Adipocyte (in vitro differentiated cells): ENCODE results near the gene APAF1.
A peak's percentile ranks its signal among the peaks of the same experiment; 100 is the strongest.

Experiments
- DNase-seq: peaks from one replicate; pipeline ENCODE4 v3.0.0-alpha.2; 2015; ENCODE audit warnings: low read depth
- H3K27me3 ChIP-seq: replicated peaks from 2 replicates; pipeline ENCODE4 v1.7.0; 2013; ENCODE audit warnings: mild to moderate bottlenecking, low read length, moderate library complexity; ENCODE audit not compliant: control insufficient read depth, insufficient read depth
- H3K36me3 ChIP-seq: 2 replicates; pipeline ENCODE4 v1.7.0; 2013; ENCODE audit warnings: low read length, mild to moderate bottlenecking, moderate library complexity; ENCODE audit not compliant: control insufficient read depth, insufficient read depth, severe bottlenecking
- H3K4me1 ChIP-seq: 2 replicates; pipeline ENCODE4 v1.7.0; 2013; ENCODE audit warnings: mild to moderate bottlenecking, low read length, moderate library complexity; ENCODE audit not compliant: control insufficient read depth, insufficient read depth
- H3K4me3 ChIP-seq: 2 replicates; pipeline ENCODE4 v1.7.0; 2013; ENCODE audit warnings: mild to moderate bottlenecking, low read length, moderate library complexity
- H3K9ac ChIP-seq: 2 replicates; pipeline ENCODE4 v1.7.0; 2013; ENCODE audit warnings: mild to moderate bottlenecking, low read length, moderate library complexity
- H3K9me3 ChIP-seq: 2 replicates; pipeline ENCODE4 v1.7.0; 2013; ENCODE audit warnings: mild to moderate bottlenecking, low read length, moderate library complexity; ENCODE audit not compliant: control insufficient read depth

APAF1 gene

DNA sequence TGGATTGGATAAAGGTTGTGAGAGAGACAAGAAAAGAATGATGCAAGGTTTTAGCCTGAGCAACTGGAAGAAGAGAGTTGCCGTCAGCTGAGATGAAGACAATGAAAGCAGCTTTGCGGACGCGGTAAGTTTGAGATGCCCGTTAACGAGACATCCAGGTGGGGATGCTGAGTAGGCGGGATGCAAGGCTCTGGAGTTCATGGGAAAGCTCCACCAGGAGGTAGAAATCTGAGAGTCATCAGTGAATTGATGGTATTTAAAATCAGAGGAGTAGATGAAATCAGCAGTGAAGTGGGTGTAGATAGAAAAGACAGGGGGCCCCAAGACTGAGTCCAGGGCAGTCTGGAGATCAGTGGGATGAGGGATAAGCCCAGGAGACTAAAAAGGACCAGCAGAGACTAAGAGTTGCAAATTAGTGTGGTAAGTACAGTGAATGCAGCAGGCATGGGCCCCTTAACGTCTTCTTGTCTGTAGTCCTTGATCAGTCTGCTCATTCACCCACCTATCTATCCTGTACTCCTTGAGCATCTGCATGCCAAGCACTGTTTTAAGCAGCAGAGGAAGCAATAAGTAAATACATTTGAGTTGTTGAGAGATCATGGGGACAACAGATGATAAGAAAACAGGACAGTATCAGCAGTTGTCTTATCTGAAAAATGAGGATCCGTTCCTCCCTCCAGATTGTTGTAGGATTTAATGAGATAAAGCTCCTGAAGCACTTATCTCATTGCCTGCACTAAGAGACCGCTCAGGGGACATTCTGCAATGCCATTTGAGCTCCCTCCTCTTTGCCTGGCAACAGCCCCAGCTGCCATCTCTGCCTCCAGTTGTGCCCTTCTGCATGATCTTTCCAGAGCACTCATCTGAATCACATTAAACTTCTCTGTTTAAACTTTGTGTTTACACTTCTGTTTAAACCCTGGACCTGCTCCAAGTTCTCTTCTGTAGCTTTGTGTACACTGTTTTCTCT, 91.5 kb downstream of the APAF1 start:
- DNase-seq, result peak; percentile 62
- no peaks in the 10 kb centered on the region for H3K9me3 ChIP-seq
- H3K27me3 ChIP-seq, result no peaks in the 10 kb centered on the region
- H3K9ac ChIP-seq, result no peak overlapping the region
- H3K4me3 ChIP-seq, result no peak overlapping the region
- peaks cover 8% of the 10 kb centered on the region for H3K4me1 ChIP-seq
- H3K36me3 ChIP-seq, result peaks cover 7% of the 10 kb centered on the region

DNA sequence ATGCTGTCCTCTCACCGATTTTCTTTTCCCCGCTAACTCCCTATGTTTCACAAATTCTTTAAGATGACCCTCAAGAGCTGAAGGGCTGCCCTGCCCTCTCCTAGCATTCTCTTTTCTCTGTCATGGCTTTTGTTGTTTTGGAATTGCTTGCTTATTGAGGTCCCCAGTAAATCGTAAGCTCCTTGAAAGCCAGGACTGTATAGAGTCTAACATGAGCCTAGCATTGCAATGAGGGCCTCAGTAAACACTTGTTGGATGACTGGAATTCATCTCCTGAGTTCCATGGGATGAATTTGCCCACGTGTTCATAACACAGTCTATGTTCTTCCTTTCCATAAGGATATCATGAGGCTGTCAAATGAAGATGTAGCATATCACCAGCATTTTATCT, 92.2 kb downstream of the APAF1 start:
- DNase-seq, result no peak
- Histone ChIP-seq H3K9me3 (no peaks in the 10 kb centered on the region), H3K36me3 (peaks cover 7% of the 10 kb centered on the region), H3K4me1 (peaks cover 8% of the 10 kb centered on the region), H3K4me3 (no peak overlapping the region), H3K27me3 (no peaks in the 10 kb centered on the region), H3K9ac (no peak overlapping the region)

DNA sequence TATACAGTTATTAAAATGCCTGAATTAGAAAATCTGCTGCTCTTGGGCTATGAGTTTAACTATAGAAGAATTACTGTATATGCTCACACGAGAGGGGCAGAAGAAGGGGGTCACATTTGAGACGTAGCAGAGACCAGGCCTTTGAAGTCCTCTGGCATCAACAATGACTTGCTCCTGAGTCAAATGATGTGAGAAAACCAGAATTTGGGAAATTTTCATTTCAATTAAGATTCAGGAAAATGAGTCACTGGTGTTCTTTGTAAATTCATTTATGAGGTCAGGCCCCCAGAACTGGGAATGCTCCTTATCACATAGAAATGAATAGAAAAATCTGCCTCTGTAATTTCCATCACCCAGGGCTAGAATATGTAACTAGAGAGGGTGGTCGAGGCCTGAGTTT, 92.9 kb downstream of the APAF1 start:
- peaks cover 8% of the 10 kb centered on the region for H3K4me1 ChIP-seq
- no peak for DNase-seq
- H3K9me3 ChIP-seq, result no peaks in the 10 kb centered on the region
- no peak overlapping the region for H3K9ac ChIP-seq
- no peak overlapping the region for H3K4me3 ChIP-seq
- H3K27me3 ChIP-seq, result no peaks in the 10 kb centered on the region
- H3K36me3 ChIP-seq, result peaks cover 7% of the 10 kb centered on the region

DNA sequence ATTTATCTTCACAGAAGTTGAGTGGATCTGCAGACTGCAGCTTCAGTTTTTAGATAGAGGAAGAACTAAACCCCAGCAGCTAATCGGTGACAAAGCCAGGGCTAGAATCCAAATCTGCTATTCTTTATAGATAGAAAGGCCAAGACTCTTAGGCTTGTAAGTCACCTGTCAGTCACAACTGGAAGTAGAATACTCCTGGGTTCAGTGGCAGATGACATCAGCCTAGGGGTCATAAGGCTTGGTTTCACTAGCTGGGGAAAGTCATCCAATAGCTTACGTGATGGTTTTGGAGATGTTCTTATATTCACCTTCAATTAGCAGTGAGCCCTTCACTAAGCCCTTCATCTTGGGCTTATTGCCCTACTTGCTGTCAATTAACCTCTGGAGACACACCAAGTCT, 93.4 kb downstream of the APAF1 start:
- no peaks in the 10 kb centered on the region for H3K27me3 ChIP-seq
- no peak for DNase-seq
- no peak overlapping the region for H3K9ac ChIP-seq
- H3K9me3 ChIP-seq, result no peaks in the 10 kb centered on the region
- peaks cover 6% of the 10 kb centered on the region for H3K4me1 ChIP-seq
- no peak overlapping the region for H3K4me3 ChIP-seq
- H3K36me3 ChIP-seq, result peaks cover 7% of the 10 kb centered on the region

DNA sequence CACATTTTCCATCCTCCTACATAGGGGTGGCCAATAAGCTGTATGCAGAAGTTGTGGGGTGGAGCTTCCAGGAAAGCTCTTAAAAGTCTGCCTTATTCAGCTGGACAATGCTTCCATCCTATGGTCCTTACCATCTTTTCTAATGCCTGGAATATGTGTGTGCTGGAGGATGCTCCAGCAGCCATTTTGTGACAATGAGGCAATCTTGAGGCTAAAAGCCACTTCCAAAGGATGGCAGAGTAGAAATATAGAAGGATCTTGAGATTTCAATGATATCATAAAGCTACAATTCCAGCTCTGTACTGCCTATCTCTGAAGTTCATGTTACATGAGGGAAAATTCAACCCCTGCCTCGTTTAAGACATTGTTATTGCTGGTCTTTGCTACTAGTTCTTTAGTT, 95.7 kb downstream of the APAF1 start:
- no peak overlapping the region for H3K9ac ChIP-seq
- H3K9me3 ChIP-seq, result no peaks in the 10 kb centered on the region
- H3K27me3 ChIP-seq, result no peaks in the 10 kb centered on the region
- H3K36me3 ChIP-seq, result peaks cover 3% of the 10 kb centered on the region
- DNase-seq, result no peak
- H3K4me1 ChIP-seq, result peaks cover 3% of the 10 kb centered on the region
- H3K4me3 ChIP-seq, result no peak overlapping the region

DNA sequence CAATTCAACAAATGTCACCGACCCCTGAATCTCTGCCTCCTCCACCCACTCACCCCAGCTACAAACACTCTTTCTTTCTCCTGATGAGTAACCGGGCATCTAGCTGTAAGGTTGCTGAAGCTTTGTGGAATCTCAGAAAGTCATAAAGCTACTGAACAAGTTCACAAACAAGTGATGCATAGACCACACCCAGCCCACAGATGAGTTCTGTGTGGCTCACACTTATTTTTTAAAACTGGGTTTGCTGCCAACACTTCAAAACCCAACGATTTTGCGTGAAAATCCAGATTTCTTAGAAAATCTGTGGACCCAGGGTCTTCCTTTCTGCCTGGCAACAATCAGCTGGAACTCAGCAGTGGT, 96.1 kb downstream of the APAF1 start:
- H3K4me3 ChIP-seq, result no peak overlapping the region

DNA sequence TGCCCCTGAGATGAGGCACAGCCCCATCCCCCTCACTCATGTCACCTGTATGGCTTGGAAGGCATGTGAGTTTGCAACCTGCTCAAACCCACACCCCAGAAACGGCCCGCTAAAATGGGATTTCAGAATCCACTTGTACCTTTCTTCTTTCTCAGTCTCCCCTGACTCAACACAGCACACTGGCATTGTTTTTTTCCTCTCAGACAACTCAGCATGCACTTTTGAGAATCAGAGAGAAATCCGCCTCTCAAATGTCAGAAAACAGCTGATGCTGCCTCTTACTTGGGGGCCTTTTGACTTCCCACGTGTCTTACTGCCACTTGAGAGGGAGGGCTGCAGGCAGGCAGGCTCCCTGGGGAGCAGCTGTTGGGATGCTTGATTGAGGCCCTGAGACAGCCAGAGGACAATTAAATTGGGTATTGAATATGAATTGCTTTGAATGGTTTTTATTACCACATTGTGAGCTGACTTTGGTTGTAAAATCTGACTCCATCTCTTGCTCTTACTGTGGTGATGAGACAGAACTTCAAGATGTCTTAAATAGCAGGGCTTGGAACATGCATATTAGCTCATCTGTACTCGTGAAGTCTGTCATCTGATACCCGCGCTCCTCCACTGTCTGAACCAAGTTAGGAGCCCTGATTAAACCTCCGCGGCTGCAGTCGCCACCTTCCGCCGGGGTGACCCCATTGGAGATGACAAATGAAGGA, 96.6 kb downstream of the APAF1 start:
- Histone ChIP-seq H3K4me3 (no peak overlapping the region), H3K4me1 (peaks cover 6% of the 10 kb centered on the region), H3K9me3 (no peaks in the 10 kb centered on the region), H3K9ac (no peak overlapping the region), H3K27me3 (peaks cover 8% of the 10 kb centered on the region), H3K36me3 (no peaks in the 10 kb centered on the region)
- no peak for DNase-seq

More for the DNA sequence above, 96.1 kb downstream of the APAF1 start:
- H3K9me3 ChIP-seq, result no peaks in the 10 kb centered on the region
- peaks cover 3% of the 10 kb centered on the region for H3K27me3 ChIP-seq
- peaks cover 6% of the 10 kb centered on the region for H3K4me1 ChIP-seq
- no peak overlapping the region for H3K9ac ChIP-seq
- no peak for DNase-seq
- no peaks in the 10 kb centered on the region for H3K36me3 ChIP-seq

DNA sequence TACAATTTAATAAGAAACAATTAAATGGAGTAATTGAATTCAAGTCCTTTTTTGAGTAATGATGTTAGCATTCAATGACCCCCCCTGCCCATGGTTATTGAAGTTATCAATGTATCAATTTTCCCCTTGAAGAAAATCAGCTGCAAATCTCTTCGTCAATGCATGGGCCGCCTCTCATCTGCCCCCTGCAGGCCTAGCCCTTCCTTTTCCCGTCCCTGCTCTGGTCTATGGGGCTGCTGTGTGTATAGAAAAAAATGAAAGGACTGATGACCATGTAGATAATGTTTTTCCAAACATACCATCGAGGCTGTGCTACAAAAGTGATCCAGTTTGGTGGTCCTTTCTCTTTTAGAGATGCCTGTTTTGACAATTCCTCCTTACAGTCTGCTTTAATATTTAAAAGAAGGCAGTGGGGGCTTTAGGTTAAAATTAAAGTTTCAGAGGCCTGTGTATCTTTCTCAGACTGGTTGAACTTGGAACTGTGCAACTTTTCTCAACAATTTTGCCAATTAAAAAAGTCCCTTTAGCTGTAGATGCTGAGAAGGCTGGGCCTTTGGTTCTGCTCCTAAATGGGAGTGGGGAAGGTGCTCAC, 98.4 kb downstream of the APAF1 start:
- H3K4me1 ChIP-seq, result peaks cover 6% of the 10 kb centered on the region
- no peaks in the 10 kb centered on the region for H3K36me3 ChIP-seq
- no peak overlapping the region for H3K4me3 ChIP-seq
- no peaks in the 10 kb centered on the region for H3K9me3 ChIP-seq
- H3K27me3 ChIP-seq, result peaks cover 11% of the 10 kb centered on the region
- H3K9ac ChIP-seq, result no peak overlapping the region
- DNase-seq, result no peak

DNA sequence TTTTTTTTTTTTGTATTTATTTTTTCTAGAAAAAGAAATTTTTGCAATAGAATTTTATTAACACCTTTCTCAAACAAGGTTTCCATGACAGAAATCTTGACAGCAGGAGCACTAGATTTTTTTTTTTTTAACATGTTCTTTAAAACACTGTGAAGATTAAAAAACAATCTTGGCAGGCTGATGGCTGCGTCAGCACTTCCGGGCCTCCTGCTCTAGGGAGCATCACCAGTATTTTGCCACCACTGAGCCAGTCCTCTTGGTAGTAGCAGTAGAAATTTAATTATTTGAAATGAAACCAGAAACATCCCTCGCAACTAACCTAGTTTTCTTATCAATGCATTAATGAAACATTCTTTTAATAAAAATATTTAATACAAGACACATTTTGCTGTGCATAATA, 99.6 kb downstream of the APAF1 start:
- H3K27me3 ChIP-seq, result peaks cover 11% of the 10 kb centered on the region
- peaks cover 6% of the 10 kb centered on the region for H3K4me1 ChIP-seq
- H3K36me3 ChIP-seq, result no peaks in the 10 kb centered on the region
- no peak for DNase-seq
- H3K4me3 ChIP-seq, result no peak overlapping the region
- no peak overlapping the region for H3K9ac ChIP-seq
- no peaks in the 10 kb centered on the region for H3K9me3 ChIP-seq

DNA sequence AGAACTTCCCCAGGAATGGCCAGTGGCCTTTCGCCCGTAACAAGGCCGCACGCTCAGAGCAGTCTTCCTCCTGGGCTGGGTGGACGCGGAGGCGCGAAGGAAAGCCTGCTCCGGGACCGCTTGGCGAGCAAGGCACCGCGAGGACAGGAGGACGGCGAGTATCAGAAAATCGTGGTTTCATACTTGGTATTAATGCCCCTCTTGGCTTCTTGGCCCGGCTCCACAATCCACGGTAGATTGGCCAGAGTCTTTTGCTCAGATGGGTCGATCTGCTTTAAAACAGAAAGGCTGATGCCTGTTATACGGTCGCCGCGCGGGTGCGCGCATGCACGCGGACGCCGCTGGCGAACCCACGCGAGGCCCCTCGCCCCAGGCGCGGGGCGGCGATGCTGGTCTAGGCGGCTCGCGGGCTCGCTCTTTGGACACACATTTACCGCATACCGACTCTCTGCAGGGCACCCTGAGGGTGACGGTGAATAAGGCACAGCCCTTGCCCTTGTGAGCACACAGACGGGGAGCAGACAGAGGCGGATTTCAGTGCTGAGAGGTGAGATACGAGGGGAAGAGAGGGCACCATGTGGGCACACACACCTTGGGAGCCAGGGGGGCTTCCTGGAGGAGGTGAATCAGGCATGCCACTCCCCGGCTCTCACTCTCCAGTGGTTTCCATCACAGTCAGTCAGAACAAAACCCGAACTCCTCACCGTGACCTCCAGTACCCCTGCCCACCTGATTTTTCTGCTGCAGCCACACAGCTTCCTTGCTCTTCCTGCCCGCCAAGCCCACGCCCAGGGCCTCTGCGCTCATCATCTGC, 100.7 kb downstream of the APAF1 start:
- Histone ChIP-seq H3K27me3 (peaks cover 12% of the 10 kb centered on the region), H3K9me3 (no peaks in the 10 kb centered on the region), H3K9ac (peak overlapping the region; percentile 49), H3K36me3 (no peaks in the 10 kb centered on the region), H3K4me1 (peaks cover 6% of the 10 kb centered on the region), H3K4me3 (peak overlapping the region; percentile 78)
- peak; percentile 67 for DNase-seq
